NCI-H1105 (cell line): Measurements from ENCODE around the gene THAP3.
"Not testable (repeated sequence)": the region's sequence is repeated elsewhere in the genome, so short reads cannot be mapped to it uniquely, and the experiment has no call there.

Source experiments
- DNase-seq: peaks from one replicate; lab custom pipeline; 2025; lab: John Stamatoyannopoulos, UW

Gene THAP3

DNA sequence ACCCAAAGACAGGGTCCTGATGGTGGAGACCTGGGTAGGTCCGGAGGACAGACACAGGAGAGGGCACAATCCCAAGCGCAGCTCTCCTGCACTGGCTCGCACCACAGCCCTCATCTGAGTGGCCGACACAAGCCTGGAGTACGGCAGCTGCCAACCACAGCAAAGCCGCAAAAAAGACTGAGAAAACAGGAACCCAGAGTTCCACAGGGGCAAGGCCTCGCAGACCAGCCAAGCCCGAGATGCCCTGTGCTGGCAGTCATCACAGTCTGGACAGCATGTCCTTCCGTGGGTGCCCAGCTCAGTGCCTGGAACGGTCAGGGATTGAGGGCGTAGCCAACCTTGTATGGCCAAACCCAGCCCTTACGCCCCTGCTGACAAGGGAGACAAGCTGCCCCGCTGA, 33.4 kb upstream of the THAP3 start:
- DNase-seq = no peak

- DNase-seq = no peak
Measured at GRCh38 chr1:6591644-6592043, 33.0 kb upstream of the THAP3 start.

GRCh38 chr1:6592441-6592840, 32.2 kb upstream of the THAP3 start:
- DNase-seq = no peak

GRCh38 chr1:6592865-6593593, 31.6 kb upstream of the THAP3 start:
- no peak for DNase-seq

GRCh38 chr1:6593810-6594209, 30.9 kb upstream of the THAP3 start:
- no peak for DNase-seq

DNA sequence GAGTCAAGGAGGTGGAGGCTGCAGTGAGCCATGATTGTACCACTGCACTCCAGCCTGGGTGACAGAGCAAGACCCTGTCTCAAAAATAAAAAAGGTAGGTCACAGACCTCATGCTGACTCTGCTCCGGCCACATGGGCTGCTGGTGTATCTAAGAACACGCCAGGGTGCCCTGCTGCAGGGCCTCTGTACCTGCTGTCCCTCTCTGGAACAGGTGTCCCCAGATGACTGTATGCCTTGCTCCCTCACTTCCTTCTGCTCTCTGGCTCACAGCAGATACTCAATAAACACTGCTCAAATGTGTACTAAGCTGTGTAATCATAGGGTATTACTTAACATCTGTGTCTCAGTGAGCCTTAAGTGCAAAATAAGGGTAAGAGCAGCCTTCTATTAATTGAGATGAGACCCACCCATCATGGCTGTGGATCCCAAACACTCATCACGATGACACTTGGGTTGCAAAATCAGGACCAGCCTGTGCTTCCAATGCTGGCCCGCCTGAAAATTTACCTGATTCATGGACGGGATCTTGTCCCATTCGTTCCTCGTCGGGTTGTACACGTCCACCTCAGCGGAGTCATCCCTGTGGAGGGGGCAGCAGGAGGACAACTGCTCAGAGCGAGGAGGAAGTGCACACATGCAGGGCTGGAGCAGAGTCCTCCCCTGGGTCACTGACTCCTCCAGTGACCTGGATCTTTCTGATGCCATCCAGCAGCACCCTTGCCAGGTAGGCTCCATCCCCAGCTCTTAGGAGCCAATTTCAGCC, 29.5 kb upstream of the THAP3 start:
- DNase-seq = no peak

- no peak for DNase-seq
Measured at GRCh38 chr1:6596351-6596750, 28.3 kb upstream of the THAP3 start.

DNA sequence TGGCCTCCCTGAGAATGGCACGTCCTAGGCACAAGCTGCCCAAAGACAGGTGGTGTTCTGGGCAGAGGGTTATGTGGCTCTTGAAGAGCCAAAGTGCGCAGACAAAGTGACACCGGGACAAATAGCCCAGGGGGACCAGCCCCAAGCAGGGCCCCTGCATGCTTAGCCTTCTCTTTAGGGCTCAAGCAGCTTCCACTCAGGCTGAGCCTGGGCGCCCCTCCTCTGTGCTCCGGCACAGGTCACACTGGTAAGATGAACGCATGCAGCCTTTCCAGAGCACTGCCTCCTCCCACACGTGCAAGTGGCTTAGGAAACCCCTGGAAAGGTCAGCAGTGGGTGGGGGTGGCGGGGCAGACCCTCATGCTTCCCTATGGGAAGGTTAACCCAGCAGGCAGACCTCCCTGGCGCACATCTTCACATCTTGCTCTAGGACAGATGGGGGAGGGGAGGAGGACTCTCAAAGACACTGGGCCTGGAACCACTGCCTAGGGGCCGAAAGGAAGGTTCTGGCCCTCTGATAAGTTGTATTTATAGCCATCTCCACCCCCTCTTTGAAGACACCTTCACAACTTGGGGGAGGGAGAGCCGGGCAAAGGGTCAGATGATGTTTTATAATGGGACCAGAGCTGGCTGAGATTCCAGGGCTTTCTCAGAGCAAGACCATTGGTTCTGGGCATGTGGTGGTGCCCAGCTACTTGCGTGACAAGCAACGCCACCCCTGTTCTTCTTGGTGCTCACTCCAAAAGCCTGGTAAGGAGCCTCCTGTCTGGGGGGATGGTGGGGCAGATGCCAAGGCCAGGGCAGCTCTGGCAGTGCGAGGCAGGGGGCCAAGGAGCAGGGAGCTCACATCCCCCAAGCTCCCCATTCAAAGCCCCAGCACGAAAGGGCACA, 27.5 kb upstream of the THAP3 start:
- DNase-seq = no peak

DNA sequence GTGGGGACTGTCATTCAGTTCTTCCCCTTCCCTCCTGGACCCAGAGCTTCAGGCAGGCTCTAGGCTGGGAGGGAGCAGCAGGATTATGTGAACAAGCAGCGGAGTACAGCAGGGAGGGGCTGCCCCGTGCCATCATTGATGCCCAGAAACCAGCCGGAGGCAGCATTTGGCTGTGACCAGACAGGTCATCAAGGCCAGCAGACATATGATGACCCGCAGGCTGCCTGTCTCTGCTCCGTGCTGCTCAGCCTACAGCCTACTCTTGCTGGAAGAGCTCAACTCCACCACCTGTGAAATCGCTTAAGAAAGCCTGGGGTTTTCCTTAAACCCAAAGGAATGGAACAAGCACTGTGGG, 26.9 kb upstream of the THAP3 start:
- no peak for DNase-seq

DNA sequence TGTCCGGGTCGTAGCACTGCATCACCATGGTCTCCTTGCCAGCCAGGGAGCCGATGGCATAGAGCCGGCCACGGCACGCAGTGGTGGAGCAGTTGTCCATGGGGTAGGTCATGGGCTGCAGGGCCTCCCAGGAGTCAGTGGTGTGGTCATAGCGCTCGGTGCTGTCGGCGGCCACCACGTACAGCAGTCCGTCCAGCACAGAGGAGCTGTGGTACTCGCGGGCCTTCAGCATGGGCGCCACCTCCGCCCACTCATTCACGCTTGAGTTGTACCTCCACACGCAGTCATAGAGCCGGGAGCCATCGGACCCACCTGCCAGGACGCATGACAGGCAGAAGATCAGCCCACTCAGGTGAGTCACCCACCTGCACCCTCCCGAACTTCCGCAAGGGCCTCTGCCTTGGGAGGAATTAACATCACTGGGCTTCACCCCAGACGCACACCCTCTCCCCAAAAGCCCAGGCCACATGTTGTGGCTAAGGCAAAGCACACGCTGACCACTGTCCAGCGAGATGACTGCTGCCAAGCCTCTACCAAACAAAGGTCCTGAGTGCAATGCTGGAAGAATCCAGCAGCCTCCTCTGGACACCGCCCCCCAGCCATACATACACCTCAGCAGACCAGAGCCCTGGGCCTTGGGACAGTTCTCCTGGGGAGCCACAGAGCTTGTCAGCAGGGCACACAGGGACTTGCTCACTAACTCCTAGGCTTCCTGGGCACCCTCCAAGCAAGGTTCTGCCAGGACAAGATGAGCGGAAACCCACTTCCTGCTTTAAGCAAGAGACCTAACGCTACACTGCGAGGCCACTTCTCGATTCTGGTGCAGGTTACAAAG, 25.3 kb upstream of the THAP3 start:
- DNase-seq = no peak

- DNase-seq = not testable (repeated sequence)
Measured at GRCh38 chr1:6599991-6600390, 24.7 kb upstream of the THAP3 start.

DNA sequence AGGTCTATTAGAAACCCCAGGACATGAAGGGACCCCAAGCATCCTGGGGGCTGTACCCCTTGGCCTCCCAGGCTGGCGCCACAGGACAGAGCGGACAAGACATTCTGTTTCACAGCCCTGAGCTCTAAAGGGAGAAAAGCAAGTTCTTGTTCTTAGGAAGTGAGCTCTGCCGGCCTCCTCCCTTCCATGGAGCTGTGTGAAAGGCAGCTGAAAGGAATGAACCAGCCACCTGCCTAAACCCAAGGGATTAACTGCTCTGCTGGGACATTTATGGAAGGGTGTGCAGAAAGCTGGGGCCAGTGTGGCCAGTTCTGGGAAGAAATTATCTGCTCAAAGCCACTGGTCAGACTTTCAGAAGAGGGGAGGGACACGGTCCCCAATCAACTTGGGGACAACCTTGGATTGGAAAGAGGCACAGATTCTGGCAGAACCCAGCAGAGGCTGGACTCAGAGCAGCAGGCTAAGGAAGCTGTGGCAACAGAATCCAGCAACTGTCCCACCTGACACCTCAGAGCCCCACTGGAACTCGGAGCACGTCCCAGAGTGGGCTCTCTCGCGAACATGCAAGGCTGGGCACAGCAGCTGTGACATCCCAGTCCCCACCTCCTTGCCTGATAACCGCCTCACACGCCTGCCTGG, 24.1 kb upstream of the THAP3 start:
- no peak for DNase-seq

DNA sequence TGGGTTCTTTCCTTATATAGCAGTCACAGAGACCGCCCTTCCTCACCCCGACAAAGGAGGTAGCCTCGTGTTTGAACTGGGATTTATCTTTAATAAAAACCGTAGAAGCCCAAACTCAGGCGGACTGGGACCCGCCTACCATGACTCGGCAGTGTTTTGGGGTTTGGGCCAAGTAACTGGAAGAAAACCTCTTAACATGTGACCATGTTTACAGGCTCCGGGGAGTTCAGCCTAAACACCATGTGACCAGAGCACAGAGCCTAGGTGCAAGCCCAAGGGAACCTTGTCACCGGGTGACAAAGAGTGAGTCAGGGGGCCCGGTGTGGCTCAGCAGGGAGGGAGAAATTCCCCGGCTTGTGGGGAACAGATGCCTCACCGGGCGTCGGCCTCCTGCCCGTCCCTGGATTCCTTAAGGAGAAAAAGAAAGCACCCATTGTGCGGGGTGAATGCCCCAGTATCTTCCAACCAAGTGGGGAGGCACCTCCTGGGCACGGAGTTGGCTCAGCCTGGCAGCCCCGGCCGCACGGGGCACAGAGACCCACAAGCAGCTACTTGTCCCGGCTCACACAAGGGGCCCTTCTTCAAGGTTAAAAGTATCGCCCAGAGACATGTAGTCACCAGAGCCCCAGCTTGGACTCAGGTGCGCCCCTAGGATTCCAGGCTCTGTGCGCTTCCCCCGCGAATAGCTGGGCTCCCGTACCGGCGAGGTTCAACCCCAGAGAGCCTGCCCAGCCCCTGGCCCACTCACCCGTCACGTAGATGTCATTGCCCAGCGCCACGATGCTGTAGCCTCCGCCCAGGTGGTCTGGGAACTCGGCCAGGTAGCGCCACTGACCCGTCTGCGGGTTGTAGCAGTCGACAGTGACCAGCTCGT, 23.4 kb upstream of the THAP3 start:
- DNase-seq = peak; percentile 25

DNA sequence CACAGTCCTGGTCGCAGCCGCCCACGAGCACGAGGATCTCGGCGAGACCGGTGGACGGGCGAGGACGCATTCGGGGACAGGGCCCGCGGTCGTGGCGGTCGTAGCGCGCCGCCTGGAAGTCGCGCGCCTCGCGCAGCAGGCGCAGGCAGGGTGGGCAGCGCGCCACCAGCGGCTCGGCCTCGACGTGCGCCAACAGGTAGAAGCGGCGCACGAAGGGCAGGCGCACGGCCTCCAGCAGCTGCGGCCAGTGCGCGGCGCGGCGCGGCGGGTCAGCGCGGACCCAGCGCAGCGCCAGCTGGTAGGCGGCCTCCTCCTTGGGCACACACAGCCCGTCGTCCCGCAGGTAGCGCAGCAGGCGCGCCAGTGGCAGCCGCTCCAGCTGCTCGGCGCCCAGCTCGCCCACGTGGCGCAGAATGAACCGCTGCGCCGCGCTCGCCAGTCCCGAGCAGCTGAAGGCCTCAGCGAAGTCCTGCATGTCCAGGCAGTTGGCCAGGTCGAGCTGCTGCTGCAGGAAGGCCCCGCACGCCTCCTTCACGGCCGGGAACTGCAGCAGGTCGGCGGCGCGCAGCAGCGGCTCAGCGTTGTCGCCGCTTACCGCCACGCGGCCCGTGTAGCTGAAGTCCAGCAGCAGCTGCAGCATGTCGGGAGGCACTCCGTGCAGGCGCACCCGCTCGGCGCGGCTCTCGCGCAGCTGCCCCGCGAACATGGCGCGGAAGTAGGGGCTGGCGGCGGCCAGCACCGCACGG, 22.6 kb upstream of the THAP3 start:
- DNase-seq = peak; percentile 8

GRCh38 chr1:6602669-6603237, 21.9 kb upstream of the THAP3 start, which contains the start of gene KLHL21:
Gene KLHL21 (minus strand): TSS chr1:6602869. CDS start chr1:6602817, 52 bp downstream.
- peak; percentile 58 for DNase-seq

GRCh38 chr1:6603238-6603914, 21.3 kb upstream of the THAP3 start:
- DNase-seq = no peak

- DNase-seq = no peak
Measured at GRCh38 chr1:6603915-6604558, 20.6 kb upstream of the THAP3 start.
